GM18951 (cell line): ENCODE measurements around the gene PDPR.
"Not testable (repeated sequence)": the region's sequence is repeated elsewhere in the genome, so short reads cannot be mapped to it uniquely, and the experiment has no call there.

Source experiments
- POLR2A ChIP-seq: IDR thresholded peaks from 4 replicates; pipeline ENCODE4 v1.6.1; 2011; ENCODE audit warnings: mild to moderate bottlenecking; ENCODE audit not compliant: insufficient read length, insufficient read depth; ENCODE audit errors: extremely low read depth
- in situ Hi-C: fragments of 300-500 bp; cut with MboI; formaldehyde crosslinking; loops from one replicate; pipeline ENCODE4 v1.12.0; 2022; ENCODE audit warnings: low sequenced_read_pairs, mixed read lengths, inconsistent platforms; ENCODE audit not compliant: unreplicated experiment

PDPR gene

GRCh38 chr16:70126226-70126625 lies 12.1 kb downstream of the PDPR start:
- in situ Hi-C loops: not testable (repeated sequence)

- in situ Hi-C loops: not testable (repeated sequence)
These were observed 13.6 kb downstream of the PDPR start for GRCh38 chr16:70127706-70128105.

GRCh38 chr16:70128844-70129243 lies 14.7 kb downstream of the PDPR start:
- in situ Hi-C loops: not testable (repeated sequence)

DNA sequence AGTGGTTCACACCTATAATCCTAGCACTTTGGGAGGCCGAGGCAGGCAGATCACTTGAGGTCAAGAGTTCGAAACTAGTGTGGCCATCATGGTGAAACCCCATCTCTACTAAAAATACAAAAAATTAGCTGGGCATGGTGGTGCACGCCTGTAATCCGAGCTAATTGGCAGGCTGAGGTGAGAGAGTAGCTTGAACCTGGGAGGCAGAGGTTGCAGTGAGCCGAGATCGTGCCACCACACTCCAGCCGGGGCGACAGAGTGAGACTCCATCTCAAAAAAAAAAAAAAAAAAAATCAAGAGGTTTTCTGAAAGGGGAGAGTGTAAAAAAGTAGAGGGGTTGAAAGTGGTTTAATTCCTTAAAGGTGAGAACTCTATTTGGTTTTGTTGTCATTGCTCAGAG lies 21.7 kb downstream of the PDPR start:
- in situ Hi-C loops: not testable (repeated sequence)

DNA sequence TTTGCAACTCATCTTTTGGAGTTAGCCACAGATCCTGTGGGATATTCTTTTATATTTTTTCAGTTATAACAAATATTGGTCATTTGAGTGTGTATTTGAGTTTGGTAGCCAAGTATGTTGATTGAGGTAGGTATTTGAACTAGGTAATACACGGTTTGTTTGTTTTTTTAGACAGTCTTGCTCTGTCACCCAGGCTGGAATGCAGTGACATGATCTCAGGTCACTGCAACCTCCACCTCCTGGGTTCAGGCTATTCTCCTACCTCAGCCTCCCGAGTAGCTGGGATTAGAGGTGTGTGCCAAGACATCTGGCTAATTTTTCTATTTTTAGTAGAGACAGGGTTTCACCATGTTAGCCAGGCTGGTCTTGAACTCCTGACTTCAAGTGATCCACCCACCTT lies 22.5 kb downstream of the PDPR start:
- in situ Hi-C loops: not testable (repeated sequence)

DNA sequence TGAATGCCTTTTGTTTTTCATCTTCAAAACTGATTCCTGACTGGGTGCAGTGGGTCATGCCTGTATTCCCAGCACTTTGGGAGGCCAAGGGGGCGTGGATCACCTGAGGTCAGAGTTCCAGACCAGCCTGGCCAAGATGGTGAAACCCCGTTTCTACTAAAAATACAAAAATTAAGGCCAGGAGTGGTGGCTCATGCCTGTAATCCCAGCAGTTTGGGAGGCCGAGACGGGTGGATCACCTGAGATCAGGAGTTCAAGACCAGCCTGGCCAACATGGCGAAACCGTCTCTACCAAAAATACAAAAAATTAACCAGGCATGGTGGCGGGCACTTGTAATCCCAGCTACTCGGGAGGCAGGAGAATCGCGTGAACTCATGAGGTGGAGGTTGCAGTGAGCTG lies 28.6 kb downstream of the PDPR start:
- in situ Hi-C loops: not testable (repeated sequence)

- in situ Hi-C loops: not testable (repeated sequence)
These were observed 29.2 kb downstream of the PDPR start for GRCh38 chr16:70143231-70143895.

- in situ Hi-C loops: not testable (repeated sequence)
These were observed 33.7 kb downstream of the PDPR start for GRCh38 chr16:70147853-70148252.

DNA sequence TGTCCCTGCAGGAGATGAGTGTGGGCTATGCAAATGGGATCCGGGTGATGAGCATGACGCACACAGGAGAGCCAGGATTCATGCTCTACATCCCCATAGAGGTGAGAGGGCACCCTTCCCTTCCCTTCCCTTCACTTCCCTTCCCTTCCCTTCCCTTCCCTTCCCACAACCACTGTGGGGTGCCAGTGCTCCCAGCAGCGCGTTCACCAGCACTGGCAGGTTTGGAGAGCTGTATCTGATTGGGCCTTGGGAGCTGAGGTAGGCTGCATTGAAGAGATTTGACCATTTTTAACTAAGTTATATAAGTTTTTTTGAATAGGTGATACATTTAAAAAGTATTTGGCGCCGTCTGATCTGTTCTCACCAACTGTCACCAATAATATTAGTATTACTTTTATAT lies 34.3 kb downstream of the PDPR start:
- in situ Hi-C loops: not testable (repeated sequence)

DNA sequence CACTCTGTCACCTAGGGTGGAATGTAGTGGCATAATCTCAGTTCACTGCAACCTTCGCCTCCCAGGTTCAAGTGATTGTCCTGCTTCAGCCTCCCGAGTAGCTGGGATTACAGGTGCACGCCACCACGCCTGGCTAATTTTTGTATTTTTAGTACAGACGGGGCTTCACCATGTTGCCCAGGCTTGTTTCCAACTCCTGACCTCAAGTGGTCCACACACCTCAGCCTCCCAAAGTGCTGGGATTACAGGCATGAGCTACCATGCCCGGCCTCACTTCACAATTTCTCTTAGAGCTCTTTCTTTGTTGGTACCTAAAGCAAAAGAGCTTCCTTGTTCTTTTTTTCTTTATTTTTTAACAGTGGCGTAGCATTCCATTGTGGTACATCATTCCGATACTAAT lies 35.2 kb downstream of the PDPR start:
- in situ Hi-C loops: not testable (repeated sequence)

DNA sequence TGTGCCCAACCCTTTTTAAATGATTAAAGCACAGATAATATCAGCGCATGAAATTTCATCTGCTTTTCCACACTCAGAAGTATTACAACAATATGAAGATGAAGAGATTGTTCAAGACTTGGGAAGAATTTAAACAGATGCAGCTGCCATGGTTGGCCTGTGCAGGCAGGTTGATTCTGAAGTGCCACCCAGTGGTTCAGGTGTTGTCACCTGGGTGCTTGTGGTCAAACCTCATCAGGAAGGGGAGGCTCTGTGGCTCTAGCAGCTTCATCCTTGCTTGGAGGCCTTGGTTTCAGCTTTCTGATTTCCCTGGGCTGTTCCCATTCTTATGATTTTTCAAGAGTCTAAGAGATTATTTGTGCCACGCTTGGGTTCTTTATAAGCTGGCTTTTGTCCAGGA lies 37.3 kb downstream of the PDPR start:
- no peak for TF ChIP-seq POLR2A
- in situ Hi-C loops: loop anchor here (25.0 kb wide), 1 partner anchor 486 kb away; the partner anchor contains the start of gene IL34

DNA sequence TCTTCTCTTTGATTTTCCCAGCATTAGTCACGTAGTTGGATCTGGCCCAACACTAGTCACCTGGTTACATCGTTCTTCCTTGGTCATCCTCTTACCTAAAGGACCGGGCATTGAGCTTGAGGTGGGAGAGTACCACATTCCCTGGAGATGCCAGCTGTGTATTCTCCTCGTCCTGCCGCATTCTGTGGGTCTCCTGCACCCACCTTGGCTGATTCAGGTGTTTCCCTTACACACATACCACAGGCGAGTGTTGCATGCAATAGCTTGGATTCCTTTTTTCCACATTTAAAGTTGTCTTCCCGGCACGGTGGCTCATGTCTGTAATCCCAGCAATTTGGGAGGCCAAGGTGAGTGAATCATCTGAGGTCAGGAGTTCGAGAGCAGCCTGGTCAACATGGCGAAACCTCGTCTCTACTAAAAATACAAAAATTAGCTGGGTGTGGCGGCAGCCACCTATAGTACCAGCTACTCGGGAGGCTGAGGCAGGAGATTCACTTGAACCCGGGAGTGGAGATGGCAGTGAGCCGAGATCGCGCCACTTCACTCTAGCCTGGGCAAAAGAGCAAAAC lies 37.9 kb downstream of the PDPR start:
- TF ChIP-seq POLR2A: no peak
- in situ Hi-C loops: loop anchor here (25.0 kb wide), 1 partner anchor 485 kb away; the partner anchor contains the start of gene IL34

DNA sequence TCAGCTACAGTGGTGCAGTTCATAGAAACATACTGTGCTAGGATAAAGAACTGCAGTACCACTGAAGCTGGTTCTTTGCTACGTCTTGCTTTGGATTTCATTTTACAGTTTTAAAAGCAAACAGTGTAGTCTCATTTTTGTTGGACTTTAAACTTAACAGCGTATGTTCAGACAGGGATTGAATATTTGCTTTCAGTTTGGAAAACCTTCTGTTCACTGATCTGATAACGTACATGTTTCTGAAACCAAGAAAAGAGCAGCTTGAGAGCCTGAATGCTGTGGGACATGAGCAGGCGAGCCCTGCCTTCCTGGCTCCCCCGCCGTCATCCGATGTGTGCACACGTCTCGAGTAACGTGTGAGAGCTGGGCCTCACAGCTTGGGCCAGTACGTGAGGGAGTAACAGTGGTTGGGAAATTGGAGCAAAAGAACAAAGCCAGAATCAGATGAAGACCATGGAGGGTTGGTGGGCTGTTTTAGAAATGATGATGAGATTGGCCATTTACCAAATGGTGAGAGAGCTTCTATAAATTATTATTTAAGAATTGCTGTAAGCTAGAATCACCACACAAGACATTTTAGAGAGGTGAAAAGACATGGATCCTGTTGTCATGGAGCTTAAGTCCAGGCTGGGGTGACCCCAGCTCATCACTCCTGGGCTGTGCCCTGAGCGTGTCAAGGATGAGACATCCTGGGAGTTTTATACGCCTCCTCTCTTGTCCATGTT lies 38.6 kb downstream of the PDPR start:
- in situ Hi-C loops: loop anchor here (25.0 kb wide), 1 partner anchor 485 kb away; the partner anchor contains the start of gene IL34

GRCh38 chr16:70154736-70155135 lies 40.6 kb downstream of the PDPR start:
- in situ Hi-C loops: loop anchor here (25.0 kb wide), 1 partner anchor 483 kb away; the partner anchor contains the start of gene IL34

More for the DNA sequence above, 38.6 kb downstream of the PDPR start:
- no peak for TF ChIP-seq POLR2A
